Keratinocyte (primary cell): ENCODE measurements around the gene RGS6.

Source experiments
- CTCF ChIP-seq, 3 experiments: IDR thresholded peaks in 1 of 3; conservative IDR thresholded peaks in 1 of 3; optimal IDR thresholded peaks in 1 of 3; 2 replicates in 2 of 3; 3 replicates in 1 of 3; pipeline versions ENCODE3 to v1.5.1; 2011; ENCODE audit warnings: low read length in 3 of 3, mild to moderate bottlenecking in 3 of 3, moderate library complexity in 2 of 3, control low read depth in 1 of 3, inconsistent platforms in 1 of 3; ENCODE audit not compliant: insufficient read depth in 2 of 3; ENCODE audit errors: extremely low read depth in 1 of 3
- EZH2 ChIP-seq: IDR thresholded peaks from one replicate; pipeline ENCODE4 v1.6.1; 2012; ENCODE audit warnings: inconsistent platforms, mild to moderate bottlenecking, low read length, moderate library complexity

DNA sequence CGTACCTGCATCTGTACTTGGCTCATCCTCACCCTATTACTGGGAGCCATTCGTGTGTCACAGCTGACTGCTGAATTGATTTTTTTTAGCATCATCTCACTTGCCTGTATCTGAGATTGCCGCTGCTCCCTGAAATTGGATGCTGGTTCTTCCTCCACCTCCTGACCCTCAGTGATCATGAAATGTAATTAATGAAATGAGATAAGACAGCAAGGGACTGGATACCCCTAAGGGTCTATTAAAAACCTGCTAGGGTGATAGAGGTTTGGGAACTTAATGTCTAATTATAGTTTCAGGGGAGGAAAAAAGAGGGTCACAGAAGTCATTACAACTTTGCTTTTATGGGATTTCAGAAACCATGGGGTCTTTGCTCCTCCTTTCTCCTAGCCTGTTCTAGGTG lies 551.1 kb downstream of the RGS6 start:
- TF ChIP-seq EZH2 (no peak), CTCF (optimal IDR thresholded peaks at IDR 0.05 in 1 of 3, IDR thresholded peaks at IDR 0.05 in 1 of 3, conservative IDR thresholded peaks at IDR 0.05 in 1 of 3; ENCODE audit: extremely low read depth in 1 of 3, insufficient read depth in 2 of 3, low read length in 3 of 3) (no peak)
